Calu3 (cell line): ENCODE data around the gene ANKMY1. TPM values are rescaled to one million over a fixed set of nuclear protein-coding genes. Genes with fewer than 3 reads are reported as not detected.

Source experiments
- BruUV-seq: library from RNA; stranded (reverse); fragments of 400-500 nt; replicated peaks from 2 replicates; lab custom pipeline; 2021; lab: Mats Ljungman, UMichigan
- CTCF ChIA-PET: fragments of 300-600 bp; sonication (Branson Sonifier 250); formaldehyde crosslinking; loops from one replicate; lab custom pipeline; 2022; ENCODE audit warnings: antibody characterized with exemption; lab: Charles Lee
- DNase-seq: peaks from one replicate; pipeline ENCODE4 v3.0.0; 2022
- H3K27ac Mint-ChIP-seq: one replicate; pipeline ENCODE4 v1.8.0; 2022; ENCODE audit warnings: mixed read lengths; ENCODE audit not compliant: unreplicated experiment
- H3K27me3 Mint-ChIP-seq: one replicate; pipeline ENCODE4 v1.8.0; 2022; ENCODE audit warnings: mixed read lengths; ENCODE audit not compliant: unreplicated experiment
- H3K36me3 Mint-ChIP-seq: one replicate; pipeline ENCODE4 v1.8.0; 2022; ENCODE audit warnings: mild to moderate bottlenecking, moderate library complexity, mixed read lengths; ENCODE audit not compliant: insufficient read depth, unreplicated experiment
- H3K4me1 Mint-ChIP-seq: one replicate; pipeline ENCODE4 v1.8.0; 2022; ENCODE audit warnings: mild to moderate bottlenecking, low read depth, mixed read lengths; ENCODE audit not compliant: unreplicated experiment
- H3K4me3 Mint-ChIP-seq: one replicate; pipeline ENCODE4 v1.8.0; 2022; ENCODE audit warnings: mild to moderate bottlenecking, low read depth, moderate library complexity, mixed read lengths; ENCODE audit not compliant: unreplicated experiment
- H3K9me3 Mint-ChIP-seq: one replicate; pipeline ENCODE4 v1.8.0; 2022; ENCODE audit warnings: low read depth, mixed read lengths; ENCODE audit not compliant: unreplicated experiment
- CTCF ChIP-seq: fragments of 200-600 bp; IDR thresholded peaks from one replicate; pipeline ENCODE4 v1.8.0; 2022; ENCODE audit warnings: antibody characterized with exemption; ENCODE audit not compliant: unreplicated experiment
- intact Hi-C: fragments of 100-400 bp; cut with micrococcal nuclease; formaldehyde crosslinking; loops from one replicate; pipeline ENCODE4 v1.10.0; 2022; ENCODE audit not compliant: unreplicated experiment
- total RNA-seq: library from RNA; stranded (reverse); gene quantifications from 2 replicates; pipeline ENCODE4 v1.2.3, GENCODE V29; 2022

The ANKMY1 gene
- total RNA-seq, 1 experiment from 2014 or later: 38.2 TPM

GRCh38 chr2:240589850-240590525 is 32.2 kb upstream of the ANKMY1 start:
- peaks cover 22% of the 10 kb centered on the region for H3K36me3 Mint-ChIP-seq
- no peaks in the 10 kb centered on the region for H3K27me3 Mint-ChIP-seq
- no peak overlapping the region for H3K4me3 Mint-ChIP-seq
- H3K4me1 Mint-ChIP-seq: peaks cover 21% of the 10 kb centered on the region
- H3K27ac Mint-ChIP-seq: no peak overlapping the region
- DNase-seq: no peak
- no peaks in the 10 kb centered on the region for H3K9me3 Mint-ChIP-seq
- TF ChIP-seq CTCF: no peak
- CTCF ChIA-PET: interaction anchor here (1.2 kb wide), 1 partner anchor 16 kb away, joined by 3 read pairs; no protein-coding TSS in a partner anchor
- no TSS peak for BruUV-seq
- intact Hi-C loops: no loop called here

GRCh38 chr2:240589375-240589774 is 31.6 kb upstream of the ANKMY1 start:
- no TSS peak for BruUV-seq
- no peaks in the 10 kb centered on the region for H3K27me3 Mint-ChIP-seq
- H3K36me3 Mint-ChIP-seq: peaks cover 22% of the 10 kb centered on the region
- intact Hi-C loops: no loop called here
- no peak overlapping the region for H3K27ac Mint-ChIP-seq
- no peak overlapping the region for H3K4me3 Mint-ChIP-seq
- CTCF ChIA-PET: interaction anchor here (1.2 to 1.7 kb wide), 4 partner anchors 10 to 28 kb away, joined by 3 to 7 read pairs (median 4); no protein-coding TSS in a partner anchor
- H3K4me1 Mint-ChIP-seq: peaks cover 27% of the 10 kb centered on the region
- no peak for DNase-seq
- H3K9me3 Mint-ChIP-seq: no peaks in the 10 kb centered on the region
- TF ChIP-seq CTCF: no peak

GRCh38 chr2:240588669-240589068 is 30.9 kb upstream of the ANKMY1 start:
- H3K27me3 Mint-ChIP-seq: no peaks in the 10 kb centered on the region
- BruUV-seq: no TSS peak
- no peak for DNase-seq
- TF ChIP-seq CTCF: no peak
- no peak overlapping the region for H3K27ac Mint-ChIP-seq
- H3K36me3 Mint-ChIP-seq: peaks cover 29% of the 10 kb centered on the region
- intact Hi-C loops: no loop called here
- H3K4me3 Mint-ChIP-seq: peak overlapping the region; percentile 94
- H3K9me3 Mint-ChIP-seq: no peaks in the 10 kb centered on the region
- CTCF ChIA-PET: interaction anchor here (1.2 to 1.7 kb wide), 4 partner anchors 9 to 27 kb away, joined by 3 to 7 read pairs (median 4); no protein-coding TSS in a partner anchor
- peaks cover 27% of the 10 kb centered on the region for H3K4me1 Mint-ChIP-seq

GRCh38 chr2:240588006-240588655 is 30.3 kb upstream of the ANKMY1 start:
- intact Hi-C loops: no loop called here
- CTCF ChIA-PET: interaction anchor here (0.7 to 3.2 kb wide), 5 partner anchors 8 to 27 kb away, joined by 3 to 24 read pairs (median 4); no protein-coding TSS in a partner anchor

More at GRCh38 chr2:240588006-240588655, 30.3 kb upstream of the ANKMY1 start:
- peak overlapping the region; percentile 14 for H3K27ac Mint-ChIP-seq
- no peak for DNase-seq
- H3K9me3 Mint-ChIP-seq: no peaks in the 10 kb centered on the region
- peak overlapping the region; percentile 94 for H3K4me3 Mint-ChIP-seq
- BruUV-seq: no TSS peak
- no peak for TF ChIP-seq CTCF
- H3K36me3 Mint-ChIP-seq: peaks cover 30% of the 10 kb centered on the region
- no peaks in the 10 kb centered on the region for H3K27me3 Mint-ChIP-seq
- peaks cover 27% of the 10 kb centered on the region for H3K4me1 Mint-ChIP-seq
